ENCODE measurements around the gene RHOT2.

RHOT2 gene

DNA sequence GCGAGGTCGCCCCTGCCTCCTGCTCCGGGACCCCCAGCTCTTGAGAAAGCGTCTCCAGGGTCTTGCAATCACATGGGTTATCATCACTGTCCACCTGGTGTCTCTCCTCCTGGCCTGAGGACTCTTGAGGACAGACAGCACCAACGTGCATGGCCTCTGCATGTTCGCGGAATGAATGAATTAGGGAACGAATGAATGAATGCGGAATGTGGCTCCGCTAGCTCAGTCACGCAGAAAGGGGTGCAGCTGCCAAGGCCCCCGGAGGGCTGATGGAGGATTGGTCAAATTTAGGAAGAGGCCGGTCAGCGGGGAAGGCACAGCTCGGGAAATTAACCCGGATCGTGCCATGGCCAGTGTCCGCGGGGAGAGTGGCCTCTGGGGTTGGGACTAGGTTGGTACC lies 34.4 kb downstream of the RHOT2 start:
- no peak for DNase-seq

DNA sequence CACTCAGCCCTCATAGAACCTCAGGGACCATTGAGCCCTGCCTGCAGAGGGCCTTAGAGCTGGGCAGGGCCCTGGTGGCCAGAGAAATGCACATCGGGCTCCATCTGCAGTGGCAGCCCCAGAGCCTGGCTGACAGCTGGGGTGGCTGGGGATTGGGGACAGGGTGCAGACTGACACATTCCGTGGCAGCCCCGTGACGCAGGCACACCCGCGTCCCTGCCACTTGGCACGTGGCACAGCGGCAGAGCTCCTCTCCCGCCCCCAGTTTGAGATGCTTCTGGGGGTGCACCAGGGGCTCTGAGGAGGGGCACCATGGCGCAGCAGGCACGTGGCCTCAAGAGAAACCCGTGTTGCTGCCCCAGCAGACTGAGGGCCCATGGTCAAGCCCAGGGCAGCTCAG lies 35.5 kb downstream of the RHOT2 start:
- no peak for DNase-seq

DNA sequence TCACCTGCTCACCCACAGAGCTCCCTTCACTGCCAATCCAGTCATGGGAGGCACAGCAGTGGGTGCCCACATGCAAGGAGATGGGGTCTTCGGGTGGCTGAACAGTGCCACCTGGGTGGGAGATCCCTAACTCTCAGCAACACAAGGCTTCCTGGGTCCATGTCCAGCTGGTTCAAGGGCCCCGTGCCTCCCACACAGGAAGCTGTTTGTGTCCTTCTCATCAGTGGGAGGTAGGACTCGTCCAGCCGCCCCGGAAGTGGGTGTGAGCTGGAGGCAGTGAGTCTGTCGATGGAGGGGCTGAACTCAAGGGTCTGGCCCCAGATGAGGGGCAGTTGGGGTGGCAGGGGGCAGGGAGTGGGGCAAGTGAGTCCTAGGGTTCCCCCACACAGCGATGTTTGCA lies 36.1 kb downstream of the RHOT2 start:
- DNase-seq: no peak

DNA sequence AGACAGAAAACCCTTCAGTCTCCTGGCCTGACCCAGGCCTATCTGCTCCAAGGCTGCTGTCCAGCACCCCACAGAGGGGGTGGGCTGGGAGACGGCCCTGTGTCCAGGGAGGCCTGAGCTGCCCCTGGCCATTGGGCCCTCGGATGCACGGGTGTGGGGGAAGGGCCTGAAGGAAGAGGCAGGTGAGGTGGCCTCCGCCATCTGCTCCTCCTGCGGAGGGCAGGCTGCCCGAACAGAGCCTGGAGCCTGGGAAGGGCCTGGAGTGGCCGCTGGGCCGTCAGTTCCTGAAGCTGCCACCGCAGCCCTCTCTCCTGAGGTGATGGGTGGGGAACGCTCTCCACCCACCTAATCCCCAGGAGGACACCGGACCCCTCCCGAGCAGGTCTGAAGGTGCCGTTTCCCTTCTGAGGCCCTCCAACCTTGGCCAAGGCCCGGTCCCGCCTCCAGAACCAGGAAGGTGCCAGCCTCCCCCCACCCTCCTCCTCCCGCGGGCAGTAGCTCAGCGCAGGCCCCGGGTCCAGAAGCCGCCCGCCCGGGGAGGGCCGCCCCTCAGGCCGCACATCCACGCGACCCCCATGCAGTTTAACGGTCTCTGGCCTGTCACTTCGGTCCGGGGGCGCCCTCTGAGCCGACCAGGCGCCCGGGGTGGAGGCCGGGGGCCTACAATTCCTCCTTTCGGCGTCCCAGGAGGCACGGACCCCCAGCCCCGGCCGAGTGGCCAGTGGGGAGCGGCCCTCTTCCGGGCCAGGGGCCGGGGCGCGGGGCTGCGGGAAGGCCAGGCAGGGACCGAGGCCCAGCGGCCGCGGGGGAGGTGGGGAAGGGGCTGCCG lies 36.8 kb downstream of the RHOT2 start:
- no peak for DNase-seq

DNA sequence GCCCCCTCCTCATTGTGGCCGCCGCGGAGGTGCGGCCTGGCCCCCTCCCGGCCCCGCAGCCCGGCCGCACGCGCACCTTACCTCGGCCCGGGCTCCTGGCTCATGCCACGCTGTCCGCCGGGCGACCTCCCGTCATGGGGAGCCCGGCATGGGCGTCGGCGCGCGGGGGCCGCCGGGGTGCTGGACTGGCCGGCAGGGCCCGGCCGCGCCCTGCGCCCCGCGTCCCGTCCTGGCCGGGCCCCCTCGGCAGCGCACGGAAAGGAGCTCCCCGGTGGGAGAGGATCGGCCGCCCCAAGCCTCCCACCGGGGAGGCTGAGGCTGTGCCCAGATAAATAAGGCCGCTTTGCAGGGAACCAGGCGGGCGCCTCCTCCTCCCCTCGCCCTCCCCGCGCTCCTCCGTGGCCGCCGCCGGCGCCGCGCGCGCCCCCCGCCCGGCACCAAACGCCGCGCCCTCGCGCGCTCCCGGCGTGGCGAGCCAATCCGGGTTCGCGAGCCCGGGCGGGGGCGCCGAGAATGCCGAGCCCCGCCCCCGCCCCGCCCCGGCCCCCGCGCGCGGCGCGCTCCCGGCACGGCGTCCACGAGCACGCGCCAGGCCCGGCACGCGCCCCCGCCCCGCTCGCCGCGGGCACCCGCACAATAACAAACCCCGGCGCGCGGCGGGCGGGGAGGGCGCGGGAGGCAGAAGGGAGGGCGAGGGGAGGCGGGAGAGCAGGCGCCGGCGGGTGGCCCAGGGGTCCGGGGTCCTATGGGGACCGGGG lies 37.7 kb downstream of the RHOT2 start, which contains the start of gene FBXL16:
Gene FBXL16, minus strand, starts transcription at position 371 of the 758 bp plus-strand sequence. CDS start 8,396 bp downstream, outside the sequence.
- no peak for DNase-seq

DNA sequence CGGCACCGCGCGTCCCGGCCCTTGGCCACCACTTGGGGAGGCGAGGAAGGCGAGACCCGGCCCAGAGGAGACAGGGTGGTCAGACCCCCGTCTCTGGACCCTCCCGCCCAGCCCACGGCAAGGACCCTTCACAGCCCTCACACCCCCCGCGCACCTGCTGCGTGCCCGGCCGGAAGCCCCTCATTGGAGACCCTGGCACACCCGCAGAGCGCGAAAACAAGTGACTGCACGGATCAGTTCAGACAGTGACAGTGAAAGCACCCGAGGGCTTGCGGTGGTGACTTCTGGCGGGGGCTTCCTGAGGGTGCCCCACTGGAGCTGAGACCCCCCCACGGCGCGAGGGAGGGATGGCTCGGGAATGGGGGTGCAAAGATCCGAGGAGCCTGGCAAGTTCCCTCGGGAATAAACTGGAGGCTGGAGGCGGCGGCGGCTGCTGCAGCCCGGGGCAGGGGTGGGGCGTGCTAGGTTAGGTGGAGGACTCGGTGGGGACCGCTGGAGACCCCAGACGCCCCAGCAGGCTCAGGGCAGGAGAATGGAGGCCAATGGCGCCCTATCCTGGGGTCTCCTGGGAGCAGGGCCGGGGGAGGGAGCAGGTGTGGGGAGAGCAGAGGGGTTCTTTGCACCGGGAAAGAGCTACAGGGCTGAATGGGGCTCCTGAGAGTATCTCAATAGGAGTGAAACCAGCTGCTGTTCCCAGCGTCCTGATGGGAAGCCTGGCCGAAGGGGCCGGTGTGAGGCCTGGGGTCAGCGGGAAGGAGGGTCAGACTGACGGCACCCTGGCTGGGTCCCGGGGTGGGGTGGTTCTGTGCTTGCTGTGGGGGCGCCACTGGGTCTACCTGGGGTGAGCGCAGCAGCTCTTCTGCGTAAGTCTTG lies 38.5 kb downstream of the RHOT2 start:
- no peak for DNase-seq

DNA sequence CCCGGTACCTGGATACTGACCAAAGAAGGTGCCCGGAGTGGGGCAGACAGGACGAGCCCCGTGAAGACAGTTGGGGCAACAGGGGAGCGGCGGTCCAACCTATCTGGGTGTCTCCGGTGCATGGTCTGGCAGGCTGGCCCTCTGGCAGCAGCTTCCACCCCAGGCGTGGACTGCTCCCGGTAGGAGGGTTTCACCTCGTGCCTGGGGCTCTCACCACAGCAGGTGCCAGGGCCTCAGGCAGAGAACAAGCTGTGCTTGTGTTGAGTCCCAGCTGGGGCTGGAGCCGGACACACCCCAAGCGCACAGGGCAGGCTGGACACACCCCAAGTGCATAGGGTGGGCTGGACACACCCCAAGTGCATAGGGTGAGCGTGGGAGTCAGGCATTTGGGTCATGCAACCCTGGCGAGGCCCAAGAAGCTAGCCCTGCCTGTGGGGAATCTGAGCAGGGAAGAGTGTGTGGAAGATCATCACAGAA lies 39.2 kb downstream of the RHOT2 start:
- no peak for DNase-seq

DNA sequence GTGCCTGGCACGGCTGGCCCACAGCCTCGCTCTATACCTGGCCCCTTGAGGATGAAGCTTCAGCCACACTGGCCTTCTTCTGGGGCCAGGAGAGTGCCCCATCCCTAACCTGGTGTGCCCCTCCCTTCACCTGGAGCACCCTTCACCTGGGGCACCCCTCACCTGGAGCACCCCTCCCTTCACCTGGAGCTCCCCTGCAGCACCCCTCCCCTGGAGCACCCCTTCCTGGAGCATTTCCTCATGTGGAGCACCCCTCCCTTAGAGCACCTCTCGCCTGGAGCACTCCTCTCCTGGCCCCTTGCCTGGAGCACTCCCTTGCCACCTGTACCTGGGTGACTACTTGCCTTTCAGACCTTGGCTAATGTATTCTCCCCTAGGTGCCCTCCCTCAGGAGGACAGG lies 40.1 kb downstream of the RHOT2 start:
- no peak for DNase-seq

DNA sequence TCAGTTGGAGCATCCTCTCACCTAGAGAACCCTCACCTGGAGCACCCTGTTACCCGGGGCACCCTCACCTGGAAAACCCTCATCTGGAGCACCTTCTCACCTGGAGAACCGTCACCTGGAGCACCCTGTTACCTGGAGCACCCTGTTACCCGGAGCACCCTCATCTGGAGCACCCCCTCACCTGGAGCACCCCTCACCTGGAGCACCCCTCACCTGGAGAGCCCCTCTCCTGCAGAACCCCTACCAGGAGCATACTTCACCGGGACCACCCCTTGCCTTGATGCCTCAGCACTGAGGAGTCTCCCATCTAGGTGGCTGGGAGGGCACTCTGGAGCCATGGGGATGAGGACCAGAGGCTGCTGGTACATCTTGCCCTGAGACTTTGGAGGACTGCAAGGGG lies 41.0 kb downstream of the RHOT2 start:
- no peak for DNase-seq

DNA sequence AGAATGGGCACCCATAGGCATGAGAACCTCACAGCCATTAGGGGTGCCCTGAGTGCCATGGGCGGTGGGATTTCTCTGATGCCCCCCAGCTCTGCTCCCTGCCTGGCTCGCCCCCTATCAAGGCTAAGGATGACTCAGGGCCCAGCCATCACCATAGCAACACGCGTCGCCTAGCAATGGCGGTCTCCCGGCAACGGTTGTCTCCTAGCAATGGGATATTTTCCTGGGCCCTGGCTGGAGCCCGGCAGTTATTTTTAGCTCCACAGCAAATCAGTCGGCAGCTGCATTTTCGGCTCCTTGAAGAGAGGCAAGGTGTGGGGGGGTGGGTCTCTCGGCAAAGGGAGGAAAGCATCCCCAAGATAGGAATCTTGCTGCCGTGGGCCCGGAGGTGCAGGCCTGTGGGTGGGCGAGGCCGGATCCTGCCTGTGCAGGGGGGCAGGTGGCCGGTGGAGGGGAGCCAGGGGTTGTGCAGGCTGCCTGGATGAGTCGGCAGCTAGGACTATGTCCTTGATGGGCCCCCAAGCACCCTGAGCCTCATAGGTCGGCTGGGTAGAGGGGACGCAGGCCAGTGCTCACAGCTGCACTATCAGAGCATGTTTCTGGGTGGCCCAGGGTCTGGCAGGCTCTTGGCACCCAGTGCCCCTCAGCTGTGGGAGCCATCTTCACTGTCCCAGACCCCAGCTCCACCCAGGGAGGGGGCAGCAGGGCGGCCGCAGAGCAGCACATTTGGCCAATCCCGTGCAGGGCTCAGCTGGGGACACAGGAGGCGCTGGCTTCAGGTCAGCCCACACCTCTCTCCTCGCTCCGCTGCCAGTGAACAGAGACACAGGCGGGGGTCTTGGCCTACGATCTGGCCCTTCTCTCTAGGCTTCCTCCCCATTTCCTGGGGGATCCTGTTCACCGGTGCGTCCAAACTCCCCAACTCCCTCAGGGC lies 41.9 kb downstream of the RHOT2 start:
- DNase-seq: no peak

DNA sequence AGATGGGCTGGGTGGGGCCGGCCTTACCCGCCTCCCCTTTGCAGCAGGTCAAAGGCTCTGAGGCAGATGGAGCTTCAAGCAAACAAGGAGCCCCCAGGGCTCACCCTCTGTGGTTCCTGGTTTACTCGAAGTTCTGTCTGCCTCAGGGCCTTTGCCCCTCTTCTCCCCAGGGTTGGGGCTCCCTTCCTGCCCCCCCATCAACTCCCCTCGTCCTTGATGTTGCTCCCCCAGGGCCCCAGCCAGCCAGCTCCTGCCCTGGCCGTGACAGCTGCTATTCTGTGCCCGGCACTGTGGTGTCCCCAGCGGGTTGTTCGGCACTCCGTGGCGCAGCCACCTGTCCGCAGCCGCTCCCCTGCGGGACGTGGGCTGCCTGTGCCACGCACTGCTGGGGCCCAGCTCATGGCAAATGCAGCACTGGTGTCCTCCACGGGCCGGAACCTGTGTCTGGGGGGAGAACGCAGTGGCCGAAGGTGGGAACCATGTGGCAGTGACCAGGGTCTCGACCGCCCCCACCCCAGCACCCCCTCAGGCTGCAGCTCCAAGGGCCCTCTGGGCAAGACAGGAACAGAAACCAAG lies 42.7 kb downstream of the RHOT2 start:
- DNase-seq: no peak

DNA sequence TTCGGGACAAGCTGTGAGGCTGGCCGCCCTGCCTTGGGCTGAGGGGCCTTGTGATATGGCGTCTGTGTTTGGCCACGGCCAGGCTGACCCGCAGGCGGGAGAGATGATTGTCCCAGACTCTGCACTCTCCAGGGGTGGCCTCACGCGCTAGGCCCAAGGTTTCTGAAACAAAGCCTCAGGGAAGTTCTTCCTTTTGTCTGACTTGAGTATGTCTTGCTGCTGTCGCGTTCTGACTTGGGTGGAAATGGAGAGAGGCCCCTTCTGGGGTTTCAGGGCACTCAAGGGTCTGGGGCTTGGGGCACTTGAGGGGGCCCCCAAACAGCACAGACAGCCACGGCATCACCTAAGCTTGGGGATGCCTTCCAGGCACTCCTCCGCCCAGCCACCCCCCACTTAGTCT lies 43.2 kb downstream of the RHOT2 start:
- no peak for DNase-seq

DNA sequence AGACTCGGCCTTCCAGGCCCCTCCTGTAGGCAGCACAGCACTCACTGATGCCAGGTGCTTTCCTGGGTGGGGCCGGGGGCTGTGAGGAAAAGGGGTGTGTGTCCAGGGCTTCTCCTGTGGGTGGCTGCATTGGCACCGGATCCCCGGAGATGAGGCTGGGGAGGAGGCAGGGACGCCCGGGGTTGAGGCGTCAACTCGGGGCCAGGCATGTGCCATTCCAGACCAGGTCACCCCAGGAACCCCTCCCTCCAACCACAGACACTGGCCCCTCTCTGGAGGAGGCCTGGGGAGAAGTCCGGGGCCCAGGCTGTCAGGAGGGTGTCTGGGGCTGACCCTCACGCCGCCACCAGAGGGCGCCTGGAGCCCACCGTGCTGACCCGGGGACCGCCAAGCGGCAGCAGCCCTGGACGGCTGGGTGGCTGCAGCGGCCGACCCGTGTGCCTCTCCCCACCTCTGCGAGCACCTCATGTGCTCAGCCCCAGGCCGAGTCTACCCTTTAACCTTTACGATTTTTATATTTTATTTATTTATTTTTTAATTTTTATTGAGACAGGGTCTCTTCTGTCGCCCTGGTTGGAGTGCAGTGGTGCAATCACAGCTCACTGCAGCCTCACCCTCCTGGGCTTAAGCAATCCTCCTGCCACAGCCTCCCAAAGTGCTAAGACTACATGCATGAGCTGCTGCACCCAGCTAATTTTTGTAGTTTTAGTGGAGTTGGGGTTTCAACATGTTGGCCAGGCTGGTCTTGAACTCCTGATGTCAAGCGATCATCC lies 43.8 kb downstream of the RHOT2 start:
- DNase-seq: peak; percentile 82

DNA sequence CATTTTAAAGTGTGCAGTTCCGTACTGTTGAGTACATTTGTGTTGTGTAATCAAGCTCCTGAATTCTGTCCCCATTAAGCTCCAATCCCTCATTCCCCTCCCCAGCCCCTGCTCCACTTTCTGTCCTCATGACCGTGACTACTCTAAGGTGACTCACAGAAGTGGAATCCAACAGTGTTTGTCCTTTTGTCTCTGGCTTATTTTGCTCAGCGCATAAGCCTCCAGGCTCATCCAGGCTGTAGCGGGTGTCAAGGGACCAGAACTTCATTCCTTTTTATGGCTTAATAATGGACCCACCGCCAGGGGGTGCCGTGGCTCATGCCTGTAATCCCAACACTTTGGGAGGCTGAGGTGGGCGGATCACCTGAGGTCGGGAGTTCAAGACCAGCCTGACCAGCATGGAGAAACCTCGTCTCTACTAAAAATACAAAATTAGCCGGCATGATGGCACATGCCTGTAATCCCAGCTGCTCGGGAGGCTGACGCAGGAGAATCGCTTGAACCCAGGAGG lies 44.9 kb downstream of the RHOT2 start:
- DNase-seq: peak; percentile 37

DNA sequence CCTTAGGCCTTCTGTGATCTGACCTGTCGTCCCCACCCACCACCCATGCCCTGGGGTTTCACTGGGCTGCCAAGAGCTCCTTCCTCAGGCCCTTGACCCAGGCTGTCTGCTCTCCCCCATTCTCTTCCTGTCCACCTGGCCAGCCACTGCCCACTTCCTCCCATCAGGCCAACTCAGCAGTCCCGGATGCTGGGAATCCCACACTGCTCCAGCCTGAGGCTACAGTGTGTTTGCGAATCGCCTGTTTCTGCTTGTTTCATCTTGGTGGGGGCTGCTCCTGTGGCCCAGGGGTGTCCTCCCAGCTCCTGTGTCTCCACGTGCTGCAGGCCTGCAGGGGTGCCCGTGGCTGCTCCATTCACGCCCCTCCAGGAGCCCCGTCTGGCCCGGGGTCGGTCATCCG lies 46.1 kb downstream of the RHOT2 start:
- DNase-seq: no peak

DNA sequence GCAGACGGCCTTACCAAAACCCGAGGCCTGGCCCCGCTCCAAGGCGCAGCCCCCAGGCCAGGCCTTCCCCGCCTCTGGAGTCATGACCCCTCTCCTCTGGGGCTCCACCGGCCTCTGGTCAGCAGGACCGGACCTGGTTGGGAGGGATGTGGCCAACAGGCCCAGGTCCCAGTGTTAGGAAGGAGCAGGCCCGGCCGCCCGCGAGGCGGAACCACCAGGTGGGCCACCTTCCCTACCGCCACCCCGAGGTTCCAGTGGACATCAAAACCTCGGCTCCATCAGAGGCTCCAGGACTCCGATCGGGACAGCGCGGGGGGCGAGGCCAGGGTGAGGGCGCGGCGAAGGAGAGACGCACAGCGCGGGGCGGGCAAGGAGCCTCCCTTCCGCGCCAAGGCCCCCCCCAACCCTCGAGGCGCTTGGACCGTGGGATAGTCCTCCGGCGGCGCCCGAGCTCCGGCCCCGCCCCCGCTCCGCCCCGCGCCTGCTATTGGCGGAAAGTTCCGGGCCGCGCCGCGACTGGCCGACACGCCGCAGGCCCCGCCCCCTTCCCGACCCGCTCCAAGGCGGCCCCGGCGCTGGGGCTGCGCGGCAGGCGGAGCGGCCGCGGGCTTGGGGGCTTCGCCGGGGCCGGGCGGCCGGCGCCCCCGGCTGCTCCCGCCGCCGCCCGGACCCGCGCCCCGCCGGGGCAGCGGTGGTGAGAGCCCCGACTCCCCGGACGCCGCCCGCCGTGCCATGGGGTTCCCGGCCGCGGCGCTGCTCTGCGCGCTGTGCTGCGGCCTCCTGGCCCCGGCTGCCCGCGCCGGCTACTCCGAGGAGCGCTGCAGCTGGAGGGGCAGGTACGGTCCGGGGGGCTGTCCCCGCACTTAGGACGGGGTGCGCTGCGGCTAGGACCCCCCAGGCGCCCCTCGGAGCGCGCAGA lies 46.9 kb downstream of the RHOT2 start, which contains the start of gene METRN:
Gene METRN, plus strand, starts transcription at position 561 of the 919 bp plus-strand sequence. Its CDS starts 172 bp downstream, at position 733.
- peak; percentile 88 for DNase-seq

DNA sequence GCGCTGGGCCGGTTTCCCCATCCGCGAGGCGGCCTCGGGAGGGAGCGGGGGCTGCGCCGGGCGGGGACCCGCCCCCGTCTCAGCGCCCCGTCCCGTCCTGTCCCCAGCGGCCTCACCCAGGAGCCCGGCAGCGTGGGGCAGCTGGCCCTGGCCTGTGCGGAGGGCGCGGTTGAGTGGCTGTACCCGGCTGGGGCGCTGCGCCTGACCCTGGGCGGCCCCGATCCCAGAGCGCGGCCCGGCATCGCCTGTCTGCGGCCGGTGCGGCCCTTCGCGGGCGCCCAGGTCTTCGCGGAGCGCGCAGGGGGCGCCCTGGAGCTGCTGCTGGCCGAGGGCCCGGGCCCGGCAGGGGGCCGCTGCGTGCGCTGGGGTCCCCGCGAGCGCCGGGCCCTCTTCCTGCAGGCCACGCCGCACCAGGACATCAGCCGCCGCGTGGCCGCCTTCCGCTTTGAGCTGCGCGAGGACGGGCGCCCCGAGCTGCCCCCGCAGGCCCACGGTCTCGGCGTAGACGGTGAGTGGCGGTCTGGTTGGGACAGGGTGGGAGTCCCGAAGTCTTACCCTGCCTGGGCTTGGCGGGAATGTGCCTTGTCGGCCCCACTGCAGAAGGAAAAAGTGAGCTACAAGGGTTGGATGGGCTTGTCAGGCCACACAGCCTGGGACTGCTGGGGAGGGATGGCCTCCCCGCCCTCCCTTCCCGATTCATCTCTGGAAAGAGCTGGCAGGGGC lies 47.7 kb downstream of the RHOT2 start:
- no peak for DNase-seq

DNA sequence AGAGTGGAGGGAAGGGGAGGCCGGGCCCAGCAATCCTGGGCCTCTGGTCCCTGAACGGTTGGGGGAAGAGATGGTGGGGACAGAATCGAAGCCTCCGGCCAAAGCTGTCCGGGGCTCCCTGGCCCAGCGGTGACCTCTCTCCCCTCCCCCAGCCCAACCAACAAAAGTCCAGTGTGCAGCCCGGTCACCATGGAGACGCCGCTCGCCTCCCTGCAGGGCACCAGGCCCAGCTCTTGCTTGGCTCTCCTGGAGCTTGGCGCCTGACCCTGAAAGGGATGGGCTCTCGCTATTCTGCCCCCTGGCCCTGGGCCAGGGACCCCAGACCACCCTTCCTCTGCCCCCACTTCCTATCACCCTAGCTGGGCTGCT lies 48.3 kb downstream of the RHOT2 start:
- DNase-seq: no peak
